ENCODE data around the gene NAB2. TPM values are rescaled to one million over a fixed set of nuclear protein-coding genes. Genes with fewer than 3 reads are reported as not detected.
A peak's percentile ranks its signal among the peaks of the same experiment; 100 is the strongest.

Gene NAB2
- total and polyA plus RNA-seq, 10 of the 15 experiments (the other 5 are each of a cell fraction or from before 2014, with no cell fraction given) = 0.35 to 35.2 (median 15.3) TPM

DNA sequence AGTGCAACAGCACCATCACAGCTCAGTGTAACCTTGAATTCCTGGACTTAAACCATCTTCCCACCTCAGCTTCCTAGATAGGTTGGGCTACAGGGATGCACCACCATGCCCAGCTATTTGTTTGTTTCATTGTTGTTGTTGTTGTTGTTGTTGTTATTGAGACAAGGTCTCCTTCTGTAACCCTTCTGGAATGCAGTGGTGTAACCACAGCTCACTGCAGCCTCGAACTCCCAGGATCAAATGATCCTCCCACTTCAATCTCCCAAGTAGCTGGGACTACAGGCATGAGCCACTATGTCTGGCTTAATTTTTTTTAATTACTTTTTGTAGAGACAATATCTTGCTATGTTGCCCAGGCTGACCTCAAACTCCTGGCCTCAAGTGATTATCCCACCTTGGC is 9.1 kb upstream of the NAB2 start:
- SMC1A ChIA-PET (ENCODE audit: uncharacterized antibody, unreplicated experiment) = interaction anchor here (0.7 to 5.4 kb wide), 12 partner anchors 8 to 322 kb away, joined by 3 to 50 read pairs (median 8); partner anchors contain the start of gene STAT6
- Histone ChIP-seq H3K4me1 (ENCODE audit: control insufficient read depth, insufficient read depth, low read length) (peaks cover 6% of the 10 kb centered on the region; the same call in 1 of the 2 replicates), H3K27me3 (replicated peaks in 1 of 2; ENCODE audit: control insufficient read depth in 2 of 2, insufficient read depth in 2 of 2, low read length in 1 of 2) (no peaks in the 10 kb centered on the region), H3K27ac (ENCODE audit: control insufficient read depth, insufficient read depth) (peak overlapping the region; percentile 74), H3K36me3 (ENCODE audit: control insufficient read depth in 2 of 2, insufficient read depth in 2 of 2, low read length in 1 of 2) (no peaks in the 10 kb centered on the region; a peak in 1 of 4 replicates), H2AFZ (ENCODE audit: control insufficient read depth, low read depth, low read length) (no peak overlapping the region), H3K79me2 (ENCODE audit: control insufficient read depth, insufficient read depth, low read length) (peaks cover 14% of the 10 kb centered on the region), H3K9me3 (replicated peaks; ENCODE audit: control insufficient read depth, insufficient read depth, low read length) (no peaks in the 10 kb centered on the region), H3K9ac (ENCODE audit: control insufficient read depth, insufficient read depth, low read length) (peak overlapping the region; percentile 68; the same call in 1 of the 2 replicates), H3K4me3 (no peak overlapping the region), H4K20me1 (ENCODE audit: control insufficient read depth, insufficient read depth) (no peaks in the 10 kb centered on the region), H3K4me2 (ENCODE audit: control insufficient read depth, insufficient read depth) (no peak overlapping the region)
- in situ Hi-C loops (cut with MboI) (loop anchor here (10.0 kb wide), 1 partner anchor 445 kb away; the partner anchor contains the start of gene BAZ2A), intact Hi-C loops (cut with micrococcal nuclease; ENCODE audit: unreplicated experiment) (loop anchor here (1.0 kb wide), 1 partner anchor 7 kb away; no protein-coding TSS in a partner anchor)
- WGBS (ENCODE audit: insufficient coverage, insufficient replicate concordance, low lambda C conversion rate, missing lambda C conversion rate) = 100% methylated on average over 1 of the region's 1 CpG
- no peak for FAIRE-seq
- POLR2A ChIA-PET = interaction anchor here (1.0 to 4.1 kb wide), 10 partner anchors 8 to 31 kb away, joined by 3 to 51 read pairs (median 12); partner anchors contain the start of genes NAB2 and STAT6
- no TSS peak for BruUV-seq (replicated peaks)
- CTCF ChIA-PET = interaction anchor here (1.0 to 7.5 kb wide), 13 partner anchors 10 to 484 kb away, joined by 3 to 69 read pairs (median 5); partner anchors contain the start of genes NAB2 and STAT6
- RAD21 ChIA-PET (ENCODE audit: unreplicated experiment) = interaction anchor here (1.4 to 5.0 kb wide), 7 partner anchors 9 to 72 kb away, joined by 4 to 53 read pairs (median 23); partner anchors contain the start of genes NAB2 and STAT6
- ATAC-seq = no peak
- no peak for DNase-seq (ENCODE audit: low read depth, low spot score)
- no peak for TF ChIP-seq ZZZ3 (IDR thresholded peaks at IDR 0.05; ENCODE audit: control insufficient read depth, insufficient read length, low read depth)
- TF ChIP-seq TARDBP (IDR thresholded peaks at IDR 0.05; ENCODE audit: borderline replicate concordance) = no peak
- no peak for TF ChIP-seq MEF2B (IDR thresholded peaks at IDR 0.05; ENCODE audit: partially characterized antibody, poor library complexity, severe bottlenecking)
- no peak for TF ChIP-seq NR2C1 (IDR thresholded peaks at IDR 0.05)
- TF ChIP-seq SIN3A (IDR thresholded peaks at IDR 0.05; ENCODE audit: low read depth, low read length) = no peak
- TF ChIP-seq ZNF207 (IDR thresholded peaks at IDR 0.05; ENCODE audit: borderline replicate concordance) = no peak
- no peak for TF ChIP-seq RCOR1 (conservative IDR thresholded peaks at IDR 0.05; ENCODE audit: low read depth, low read length)
- TF ChIP-seq PML (IDR thresholded peaks at IDR 0.05; ENCODE audit: low read length) = no peak
- TF ChIP-seq EGR1 (IDR thresholded peaks at IDR 0.05; ENCODE audit: borderline replicate concordance in 1 of 2, low read depth in 2 of 2, low read length in 2 of 2) = no peak
- no peak for TF ChIP-seq LARP7 (IDR thresholded peaks at IDR 0.05)
- TF ChIP-seq, protein P1, sequence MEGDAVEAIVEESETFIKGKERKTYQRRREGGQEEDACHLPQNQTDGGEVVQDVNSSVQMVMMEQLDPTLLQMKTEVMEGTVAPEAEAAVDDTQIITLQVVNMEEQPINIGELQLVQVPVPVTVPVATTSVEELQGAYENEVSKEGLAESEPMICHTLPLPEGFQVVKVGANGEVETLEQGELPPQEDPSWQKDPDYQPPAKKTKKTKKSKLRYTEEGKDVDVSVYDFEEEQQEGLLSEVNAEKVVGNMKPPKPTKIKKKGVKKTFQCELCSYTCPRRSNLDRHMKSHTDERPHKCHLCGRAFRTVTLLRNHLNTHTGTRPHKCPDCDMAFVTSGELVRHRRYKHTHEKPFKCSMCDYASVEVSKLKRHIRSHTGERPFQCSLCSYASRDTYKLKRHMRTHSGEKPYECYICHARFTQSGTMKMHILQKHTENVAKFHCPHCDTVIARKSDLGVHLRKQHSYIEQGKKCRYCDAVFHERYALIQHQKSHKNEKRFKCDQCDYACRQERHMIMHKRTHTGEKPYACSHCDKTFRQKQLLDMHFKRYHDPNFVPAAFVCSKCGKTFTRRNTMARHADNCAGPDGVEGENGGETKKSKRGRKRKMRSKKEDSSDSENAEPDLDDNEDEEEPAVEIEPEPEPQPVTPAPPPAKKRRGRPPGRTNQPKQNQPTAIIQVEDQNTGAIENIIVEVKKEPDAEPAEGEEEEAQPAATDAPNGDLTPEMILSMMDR (IDR thresholded peaks at IDR 0.05 in 2 of 3, conservative IDR thresholded peaks at IDR 0.05 in 1 of 3; ENCODE audit: control insufficient read depth in 2 of 3, extremely low read depth in 1 of 3, insufficient read depth in 1 of 3, low read depth in 3 of 3, low read length in 3 of 3) = no peak
